Keratinocyte (primary cell): ENCODE results near the gene RAE1.

Experiments
- EZH2 ChIP-seq: IDR thresholded peaks from one replicate; pipeline ENCODE4 v1.6.1; 2012; ENCODE audit warnings: inconsistent platforms, mild to moderate bottlenecking, low read length, moderate library complexity
- TF ChIP-seq, protein P1 (sequence below), 3 experiments: IDR thresholded peaks in 1 of 3; conservative IDR thresholded peaks in 1 of 3; optimal IDR thresholded peaks in 1 of 3; 2 replicates in 2 of 3; 3 replicates in 1 of 3; pipeline versions ENCODE3 to v1.5.1; 2011; ENCODE audit warnings: low read length in 3 of 3, mild to moderate bottlenecking in 3 of 3, moderate library complexity in 2 of 3, control low read depth in 1 of 3, inconsistent platforms in 1 of 3; ENCODE audit not compliant: insufficient read depth in 2 of 3; ENCODE audit errors: extremely low read depth in 1 of 3

DNA sequence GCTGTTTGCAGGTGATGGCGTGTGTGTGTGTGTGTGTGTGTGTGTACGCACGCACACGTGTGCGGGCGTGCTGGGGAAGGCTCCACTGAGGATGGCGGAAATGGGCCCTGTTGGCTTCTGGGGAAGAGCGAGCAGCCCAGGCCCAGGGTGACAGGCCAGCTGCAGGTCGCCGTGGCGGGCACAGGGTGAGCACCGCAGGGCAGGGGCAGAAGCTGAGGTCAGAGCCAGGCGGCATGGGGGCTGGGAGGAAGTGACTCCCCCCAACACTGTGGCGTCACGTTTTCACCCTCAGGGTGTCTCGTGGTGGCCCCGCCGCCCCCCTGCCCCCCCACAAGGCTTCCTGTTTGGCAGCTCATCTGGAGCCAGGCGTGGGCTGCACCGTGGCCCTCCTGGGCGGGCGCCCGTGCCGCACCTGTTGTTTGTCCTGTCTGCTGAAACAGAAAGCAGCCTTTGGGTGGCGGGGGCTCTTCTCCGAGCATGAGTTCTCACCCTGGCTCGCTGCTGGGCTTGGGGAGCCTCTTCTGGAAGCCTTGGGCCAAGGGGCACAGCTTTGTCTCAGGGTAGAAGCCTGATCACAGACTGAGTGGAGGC is 47.3 kb downstream of the RAE1 start:
- TF ChIP-seq EZH2 = no peak
- TF ChIP-seq, protein P1, sequence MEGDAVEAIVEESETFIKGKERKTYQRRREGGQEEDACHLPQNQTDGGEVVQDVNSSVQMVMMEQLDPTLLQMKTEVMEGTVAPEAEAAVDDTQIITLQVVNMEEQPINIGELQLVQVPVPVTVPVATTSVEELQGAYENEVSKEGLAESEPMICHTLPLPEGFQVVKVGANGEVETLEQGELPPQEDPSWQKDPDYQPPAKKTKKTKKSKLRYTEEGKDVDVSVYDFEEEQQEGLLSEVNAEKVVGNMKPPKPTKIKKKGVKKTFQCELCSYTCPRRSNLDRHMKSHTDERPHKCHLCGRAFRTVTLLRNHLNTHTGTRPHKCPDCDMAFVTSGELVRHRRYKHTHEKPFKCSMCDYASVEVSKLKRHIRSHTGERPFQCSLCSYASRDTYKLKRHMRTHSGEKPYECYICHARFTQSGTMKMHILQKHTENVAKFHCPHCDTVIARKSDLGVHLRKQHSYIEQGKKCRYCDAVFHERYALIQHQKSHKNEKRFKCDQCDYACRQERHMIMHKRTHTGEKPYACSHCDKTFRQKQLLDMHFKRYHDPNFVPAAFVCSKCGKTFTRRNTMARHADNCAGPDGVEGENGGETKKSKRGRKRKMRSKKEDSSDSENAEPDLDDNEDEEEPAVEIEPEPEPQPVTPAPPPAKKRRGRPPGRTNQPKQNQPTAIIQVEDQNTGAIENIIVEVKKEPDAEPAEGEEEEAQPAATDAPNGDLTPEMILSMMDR (optimal IDR thresholded peaks at IDR 0.05 in 1 of 3, IDR thresholded peaks at IDR 0.05 in 1 of 3, conservative IDR thresholded peaks at IDR 0.05 in 1 of 3; ENCODE audit: extremely low read depth in 1 of 3, insufficient read depth in 2 of 3, low read length in 3 of 3) = no peak
